ENCODE results near the gene S100PBP.
A peak's percentile ranks its signal among the peaks of the same experiment; 100 is the strongest.
"Not testable (repeated sequence)": the region's sequence is repeated elsewhere in the genome, so short reads cannot be mapped to it uniquely, and the experiment has no call there.

Gene S100PBP

DNA sequence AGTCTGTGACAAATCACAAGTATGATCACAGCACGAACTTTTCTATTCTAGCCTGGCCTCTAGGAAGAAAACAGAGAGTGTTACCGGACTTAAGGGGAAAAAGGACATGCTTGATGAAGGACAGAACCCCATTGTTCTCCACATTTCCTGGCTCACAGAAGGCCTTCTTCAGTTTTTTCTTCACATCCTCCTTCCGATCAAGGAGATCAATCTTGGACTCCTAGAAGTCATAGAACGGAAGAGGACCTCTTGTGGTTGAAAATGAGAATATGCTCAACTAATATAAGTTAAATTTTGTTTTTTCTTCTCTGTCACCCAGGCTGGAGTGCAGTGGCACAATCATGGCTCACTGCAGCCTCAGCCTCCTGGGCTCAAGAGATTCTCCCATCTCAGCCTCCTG lies 30.6 kb upstream of the S100PBP start:
- DNase-seq = peak; percentile 27

DNA sequence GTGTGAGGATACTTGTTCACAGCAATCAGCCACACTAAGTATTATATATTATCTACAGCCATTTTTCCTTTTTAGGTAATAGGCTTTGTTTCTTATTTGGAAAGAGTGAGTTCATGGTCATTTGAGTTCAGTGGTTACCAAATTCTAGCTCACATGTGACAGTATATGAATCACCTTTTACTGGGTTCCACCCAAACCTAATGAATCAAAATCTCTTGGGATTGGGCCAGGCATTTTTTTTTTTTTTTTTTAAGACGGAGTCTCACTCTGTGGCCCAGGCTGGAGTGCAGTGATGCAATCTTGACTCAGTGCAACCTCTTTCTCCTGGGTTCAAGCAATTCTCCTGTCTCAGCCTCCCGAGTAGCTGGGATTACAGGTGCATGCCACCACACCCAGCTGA lies 28.1 kb upstream of the S100PBP start:
- peak; percentile 12 for DNase-seq

DNA sequence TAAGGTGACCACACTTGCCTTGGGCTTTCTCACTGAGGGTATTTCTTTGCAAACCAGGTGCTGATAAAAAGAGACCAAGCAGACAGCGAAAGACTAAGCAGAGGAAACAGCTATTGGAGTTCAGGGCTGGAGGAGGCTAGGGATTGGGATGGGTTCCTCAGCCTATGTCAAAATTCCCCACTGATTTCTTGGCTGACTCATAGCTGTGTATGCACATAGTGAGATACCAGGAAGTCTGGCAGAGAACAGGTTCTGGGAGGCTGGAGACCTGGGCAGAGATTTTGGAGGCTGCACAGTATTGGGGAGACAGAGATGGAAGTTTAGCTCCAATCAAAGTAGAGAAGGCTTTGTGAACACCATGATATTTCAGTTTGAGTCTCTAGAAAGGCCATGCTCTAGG lies 25.6 kb upstream of the S100PBP start:
- no peak for DNase-seq

DNA sequence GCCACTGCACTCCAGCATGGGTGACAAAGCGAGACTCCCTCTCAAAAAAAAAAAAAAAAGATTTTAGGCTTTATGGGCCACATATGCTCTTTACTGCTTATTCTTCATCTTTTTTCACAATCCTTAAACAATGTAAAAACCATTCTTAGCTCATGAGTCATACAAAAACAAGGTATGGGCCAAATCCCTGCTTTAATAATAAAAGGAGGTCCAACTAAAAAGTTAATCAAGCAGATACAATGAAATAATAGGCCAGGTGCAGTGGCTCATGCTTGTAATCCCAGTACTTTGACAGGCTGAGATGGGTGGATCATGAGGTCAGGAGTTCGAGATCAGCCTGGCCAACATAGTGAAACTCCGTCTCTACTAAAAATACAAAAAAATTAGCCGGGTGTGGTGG lies 21.7 kb upstream of the S100PBP start:
- DNase-seq = not testable (repeated sequence)

DNA sequence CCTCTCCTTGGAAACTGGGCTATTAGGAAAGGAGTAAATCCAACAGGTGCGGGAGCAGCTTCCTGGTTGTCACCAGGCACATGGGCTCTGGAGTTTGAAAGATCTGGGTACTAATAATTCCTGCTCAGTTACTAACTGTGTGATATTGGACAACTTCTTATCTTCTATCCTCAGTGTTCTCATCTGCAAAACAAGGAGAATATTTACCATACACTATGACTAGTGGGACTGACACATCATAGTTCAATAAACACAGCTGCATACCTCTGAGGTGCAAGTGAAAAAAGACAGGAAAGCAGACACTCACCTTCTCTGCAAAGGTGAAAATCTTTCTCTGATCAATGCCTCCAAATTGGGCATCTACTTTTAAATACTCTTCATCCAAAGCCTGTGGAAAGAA lies 20.0 kb upstream of the S100PBP start:
- no peak for DNase-seq

DNA sequence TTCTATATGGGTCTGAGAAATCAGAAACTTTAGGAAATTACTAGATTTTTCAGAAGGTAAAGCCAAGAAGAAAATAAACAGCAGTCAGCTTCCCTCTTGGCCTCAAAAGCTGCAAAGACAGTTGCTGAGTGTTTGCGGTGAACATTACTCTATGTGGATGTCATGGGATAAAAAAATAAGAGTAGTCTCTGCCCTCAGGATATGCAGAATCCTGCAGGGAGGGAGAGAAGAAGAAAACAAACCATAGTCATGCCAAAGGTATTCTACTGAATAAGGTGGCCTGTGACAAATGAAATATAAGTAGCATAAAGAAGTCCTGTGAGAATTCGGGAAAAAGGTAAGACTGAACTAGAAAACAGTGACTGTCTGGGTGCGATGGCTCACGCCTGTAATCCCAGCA lies 19.3 kb upstream of the S100PBP start:
- no peak for DNase-seq

DNA sequence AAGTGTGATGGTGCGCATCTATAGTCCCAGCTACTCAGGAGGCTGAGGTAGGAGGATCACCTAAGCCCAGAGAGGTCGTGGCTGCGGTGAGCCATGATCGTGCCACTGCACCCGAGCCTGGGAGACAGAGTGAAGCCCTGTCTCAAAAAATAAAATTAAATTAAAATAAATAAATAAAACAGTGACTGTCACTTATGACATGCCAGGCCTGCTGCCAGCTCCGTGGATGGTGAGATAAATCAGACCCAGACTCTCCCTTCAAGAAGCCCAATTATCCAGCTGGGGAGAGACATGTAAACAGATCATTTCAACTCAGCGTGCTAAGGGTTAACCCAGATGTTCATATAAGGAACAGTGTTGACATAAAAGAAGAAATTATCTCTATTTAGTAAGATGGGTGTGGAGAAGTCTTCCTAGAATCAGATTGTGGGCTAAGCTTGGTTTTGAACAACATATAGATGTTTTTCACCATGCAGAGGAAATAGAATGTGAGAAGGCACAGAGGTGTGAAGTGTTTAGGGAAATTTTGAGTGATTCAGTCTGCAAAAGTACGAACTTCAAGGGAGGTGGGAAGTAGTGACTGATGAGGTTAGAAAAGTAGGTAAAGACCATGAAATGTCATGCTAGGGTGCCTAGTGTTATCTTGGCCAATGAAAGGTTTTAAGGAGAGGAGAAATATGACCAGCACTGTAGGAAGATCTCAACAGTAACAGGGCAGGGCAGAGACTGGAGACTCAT lies 18.6 kb upstream of the S100PBP start:
- peak; percentile 93 for DNase-seq

DNA sequence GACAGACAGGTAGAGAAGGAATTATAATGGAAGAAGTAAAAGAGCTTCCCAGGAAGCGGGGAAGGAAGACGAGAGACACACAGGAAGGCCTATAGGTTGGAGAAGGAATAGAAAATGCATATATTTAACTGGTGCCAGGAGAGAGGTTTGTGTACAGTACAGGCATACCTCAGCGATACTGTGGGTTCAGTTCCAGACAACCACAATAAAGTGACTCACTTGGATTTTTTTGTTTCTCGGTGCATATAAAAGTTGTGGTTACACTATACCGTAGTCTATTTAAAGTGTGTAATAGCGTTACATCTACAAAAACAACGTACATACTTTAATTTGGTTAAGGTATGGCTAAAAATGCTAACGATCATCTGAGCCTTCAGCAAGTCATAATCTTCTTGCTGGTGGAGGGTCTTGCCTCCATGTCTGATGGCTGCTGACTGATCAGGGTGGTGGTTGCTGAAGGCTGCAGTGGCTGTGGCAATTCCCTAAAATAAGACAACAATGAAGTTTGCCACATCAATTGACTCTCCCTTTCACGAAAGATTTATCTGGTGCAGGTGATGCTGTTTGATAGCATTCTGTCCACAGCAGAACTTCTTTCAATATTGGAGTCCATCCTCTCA lies 16.2 kb upstream of the S100PBP start:
- peak; percentile 91 for DNase-seq

DNA sequence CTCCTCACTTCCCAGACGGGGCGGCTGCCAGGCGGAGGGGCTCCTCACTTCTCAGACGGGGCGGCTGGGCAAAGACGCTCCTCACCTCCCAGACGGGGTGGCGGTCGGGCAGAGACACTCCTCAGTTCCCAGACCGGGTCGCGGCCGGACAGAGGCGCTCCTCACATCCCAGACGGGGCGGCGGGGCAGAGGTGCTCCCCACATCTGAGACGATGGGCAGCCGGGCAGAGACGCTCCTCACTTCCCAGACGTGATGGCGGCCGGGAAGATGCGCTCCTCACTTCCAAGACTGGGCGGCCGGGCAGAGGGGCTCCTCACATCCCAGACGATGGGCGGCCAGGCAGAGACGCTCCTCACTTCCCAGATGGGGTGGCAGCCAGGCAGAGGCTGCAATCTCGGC lies 13.0 kb upstream of the S100PBP start:
- DNase-seq = not testable (repeated sequence)

DNA sequence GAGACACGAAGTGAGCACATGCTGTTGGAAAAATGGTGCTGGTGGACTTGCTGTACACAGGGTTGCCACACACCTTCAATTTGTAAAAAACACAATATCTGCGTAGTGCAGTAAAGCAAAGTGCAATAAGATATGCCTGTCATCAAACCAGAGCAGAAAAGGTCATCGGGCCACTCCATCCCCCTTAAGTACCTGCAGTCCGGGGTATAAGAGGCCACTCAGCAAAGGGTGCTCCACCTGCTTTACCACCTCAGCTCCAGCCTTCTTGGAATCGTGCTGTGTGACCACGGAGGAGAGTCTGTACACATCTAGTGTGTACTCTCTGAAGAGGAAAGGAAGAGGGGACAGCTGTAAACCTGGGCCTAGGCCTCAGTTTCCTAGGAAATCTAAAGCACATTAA lies 11.2 kb upstream of the S100PBP start:
- no peak for DNase-seq

DNA sequence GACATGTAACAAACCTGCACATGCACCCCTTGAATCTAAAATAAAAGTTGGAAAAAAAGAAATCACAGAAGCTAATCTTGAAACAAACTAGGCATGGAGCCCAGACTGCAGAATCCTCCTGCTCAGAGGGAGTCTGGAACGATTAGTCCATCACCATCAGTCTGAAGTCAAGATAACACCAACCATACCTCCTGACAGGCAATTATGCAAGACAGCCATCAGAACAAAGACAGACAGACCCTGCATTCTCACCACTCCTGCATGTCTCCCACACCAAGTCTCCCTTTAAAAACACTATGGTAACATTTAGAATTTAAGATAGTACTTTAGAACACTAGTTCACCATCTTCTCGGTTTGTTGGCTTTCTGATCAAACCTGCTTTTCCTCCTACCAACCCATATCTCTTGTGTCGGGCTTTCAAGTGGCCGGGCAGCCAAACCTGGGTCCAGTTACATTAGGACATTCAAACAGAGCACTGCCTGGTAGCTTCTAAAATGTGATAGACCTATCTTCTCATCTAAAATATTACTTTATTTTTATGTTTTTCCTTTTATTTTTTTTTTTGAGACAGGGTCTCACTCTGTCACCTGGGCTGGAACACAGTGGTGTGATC lies 10.4 kb upstream of the S100PBP start:
- DNase-seq = no peak

DNA sequence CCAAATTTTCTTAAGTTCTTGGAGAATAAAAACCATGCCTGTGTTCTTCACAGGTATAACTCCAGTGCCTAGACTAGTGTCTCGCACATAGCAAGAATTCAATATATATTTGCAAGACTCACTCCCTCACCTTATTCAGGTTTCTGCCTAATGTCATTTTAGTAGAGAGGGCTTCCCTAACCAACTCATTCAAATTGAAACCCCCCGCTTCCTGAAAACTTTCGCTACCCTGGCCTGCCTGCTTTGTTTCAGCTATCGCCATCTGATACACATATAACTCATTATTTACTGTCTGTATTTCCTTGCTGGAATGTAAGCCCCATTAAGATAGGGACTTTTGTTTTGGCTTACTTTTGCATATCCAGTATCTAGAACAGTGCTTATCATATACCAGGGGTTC lies 8.9 kb upstream of the S100PBP start:
- DNase-seq = no peak

DNA sequence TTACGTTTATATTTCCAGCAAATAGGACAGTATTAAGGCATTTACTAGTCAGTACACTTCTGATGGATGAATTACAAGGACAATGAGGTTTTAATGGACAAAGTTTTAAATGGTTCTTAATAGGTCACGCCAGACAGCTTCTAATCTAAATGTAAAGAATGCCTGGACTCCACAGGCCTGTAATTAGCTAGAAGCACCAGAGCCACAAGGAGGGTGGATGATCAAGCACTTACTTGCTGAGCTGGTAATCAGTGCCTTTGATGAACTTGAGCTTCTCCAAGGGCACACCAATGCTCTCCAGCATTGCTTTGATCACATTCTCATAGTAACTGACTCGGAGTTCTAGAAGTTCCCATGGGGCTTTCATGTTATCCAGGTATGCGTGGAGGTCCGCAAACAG lies 7.1 kb upstream of the S100PBP start:
- no peak for DNase-seq

DNA sequence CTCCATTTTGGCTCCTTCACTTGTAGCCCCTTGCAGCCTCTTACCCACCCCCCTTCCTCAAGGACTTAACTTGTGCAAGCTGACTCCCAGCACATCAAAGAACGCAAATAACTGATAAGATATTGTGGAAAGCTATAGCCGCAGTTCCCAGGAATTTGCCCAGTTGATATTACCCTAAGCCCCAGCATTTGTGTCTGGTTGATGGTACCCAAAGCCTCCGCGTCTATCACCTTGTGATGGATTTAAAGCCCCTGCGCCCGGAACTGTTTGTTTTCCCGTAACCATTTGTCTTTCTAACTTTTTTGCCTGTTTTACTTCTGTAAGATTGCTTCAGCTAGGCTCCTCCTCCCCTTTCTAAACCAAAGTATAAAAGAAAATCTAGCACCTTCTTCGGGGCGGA lies 6.2 kb upstream of the S100PBP start:
- DNase-seq = no peak

DNA sequence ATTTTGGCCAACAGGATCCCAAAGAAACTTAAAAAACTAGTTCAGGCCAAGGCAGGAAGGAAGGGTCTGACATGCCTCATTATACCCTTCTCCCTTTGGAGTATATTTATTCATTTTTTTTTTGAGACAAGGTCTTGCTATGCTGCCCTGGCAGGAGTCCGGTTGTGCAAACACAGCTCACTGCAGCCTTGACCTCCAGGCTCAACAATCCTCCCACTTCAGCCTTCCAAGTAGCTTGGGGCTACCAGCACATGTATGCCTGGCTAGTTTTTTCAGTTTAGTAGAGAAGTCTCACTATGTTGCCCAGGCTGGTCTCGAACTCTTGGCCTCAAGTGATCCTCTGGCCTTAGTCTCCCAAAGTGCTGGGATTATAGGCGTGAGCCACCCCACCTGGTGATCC lies 5.5 kb upstream of the S100PBP start:
- no peak for DNase-seq

DNA sequence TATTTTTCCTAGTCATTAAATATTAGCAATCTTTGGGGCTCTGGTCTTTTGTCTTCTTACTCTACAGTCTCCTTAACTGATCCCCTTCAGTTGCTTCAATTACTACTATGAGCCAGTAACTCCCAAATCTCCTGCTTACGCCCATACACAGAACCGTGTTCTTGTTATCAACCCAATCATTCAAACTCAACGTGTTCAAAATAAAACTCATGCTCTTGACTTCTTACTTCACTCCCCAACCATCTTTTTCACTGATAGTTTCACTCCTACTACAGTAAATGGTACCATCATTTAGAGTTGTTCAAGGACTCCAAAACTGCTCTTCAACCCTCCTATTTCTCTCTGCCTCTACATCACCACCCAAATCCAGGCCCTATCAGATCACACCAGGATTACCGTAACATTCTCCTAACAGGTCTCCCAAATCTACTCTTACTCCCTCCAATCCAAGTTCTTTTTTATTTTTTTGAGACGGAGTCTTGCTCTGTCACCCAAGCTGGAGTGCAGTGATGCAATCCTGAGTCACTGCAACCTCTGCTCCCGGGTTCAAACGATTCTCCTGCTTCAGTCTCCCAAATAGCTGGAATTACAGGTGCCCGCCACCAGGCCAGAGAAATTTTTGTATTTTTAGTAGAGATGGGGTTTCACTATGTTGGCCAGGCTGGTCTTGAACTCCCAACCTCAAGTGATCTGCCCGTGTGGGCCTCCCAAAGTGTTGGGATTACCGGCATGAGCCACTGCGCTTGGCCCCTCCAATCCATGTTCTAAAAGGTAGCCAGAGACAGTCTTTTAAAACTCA lies 3.3 kb upstream of the S100PBP start:
- no peak for DNase-seq

DNA sequence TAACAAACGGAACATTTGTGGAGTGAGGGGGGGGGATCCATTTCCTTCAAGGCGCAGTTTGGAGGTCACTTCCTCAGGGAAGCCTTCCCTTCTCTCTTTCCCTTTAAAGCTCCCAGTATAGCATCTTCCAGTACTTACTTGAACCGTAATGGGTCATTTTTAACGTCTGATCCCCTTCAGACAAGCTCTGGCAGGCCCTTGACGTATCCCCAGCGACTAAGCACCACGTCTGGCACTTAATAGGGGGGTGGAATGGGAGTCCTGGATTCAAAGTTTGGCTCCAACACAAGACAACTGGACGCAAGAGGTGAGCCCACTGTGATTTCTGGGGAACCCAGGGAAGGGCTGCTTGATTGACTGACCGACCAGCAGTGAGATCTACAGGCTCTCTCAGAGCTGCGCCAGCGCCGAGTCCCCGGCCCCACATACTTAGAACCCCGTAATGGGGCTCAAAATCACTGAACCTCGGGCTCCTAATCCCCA lies 736 bp upstream of the S100PBP start:
- DNase-seq = no peak

DNA sequence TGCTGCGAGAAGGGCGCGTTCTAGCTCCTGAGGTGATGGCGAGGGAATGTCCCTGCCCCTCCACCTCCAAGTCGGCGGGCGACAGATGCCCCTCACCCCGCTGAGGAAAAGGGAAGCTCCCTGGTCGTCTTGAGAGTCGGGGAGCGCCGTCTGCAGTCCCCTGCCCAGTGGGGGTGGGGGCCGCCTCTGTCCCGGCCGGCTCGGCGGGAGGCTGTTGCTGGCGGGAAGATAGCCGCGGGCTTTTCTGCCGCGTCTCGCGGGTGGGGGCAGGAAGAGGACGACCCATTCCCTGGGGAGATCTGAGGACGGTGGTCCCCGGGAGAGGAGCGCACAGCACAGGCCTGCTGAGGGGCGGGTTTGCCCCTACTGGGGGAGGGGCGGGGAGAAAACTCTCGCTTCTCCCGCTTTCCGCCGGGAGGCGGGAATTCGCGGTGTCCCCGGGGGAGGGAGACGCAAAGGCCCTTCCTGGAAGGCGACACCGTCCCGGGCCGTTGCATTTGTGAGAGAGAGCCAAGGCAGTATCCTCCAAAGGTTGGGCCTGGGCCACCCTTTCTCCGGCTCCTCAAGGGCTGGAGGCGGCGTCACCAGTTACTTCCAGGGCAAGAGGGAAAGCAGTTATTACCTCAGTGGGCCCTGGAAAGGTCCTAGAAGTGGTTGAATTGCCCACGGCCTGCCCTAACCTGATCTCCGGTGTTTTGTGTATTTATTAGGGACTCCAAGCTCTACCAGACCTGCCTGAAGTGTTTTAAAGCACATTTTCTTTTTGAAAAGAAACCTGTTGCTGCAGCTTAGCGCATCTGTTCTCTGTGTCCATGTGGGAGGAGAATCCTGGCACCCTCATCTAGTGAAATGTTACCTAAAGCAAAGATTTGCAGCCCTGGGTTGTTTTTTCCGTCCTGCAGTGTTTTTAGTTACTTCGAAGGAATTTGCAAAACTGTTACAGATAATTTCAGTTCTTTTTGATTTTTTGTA lies 648 bp downstream of the S100PBP start:
- no peak for DNase-seq

DNA sequence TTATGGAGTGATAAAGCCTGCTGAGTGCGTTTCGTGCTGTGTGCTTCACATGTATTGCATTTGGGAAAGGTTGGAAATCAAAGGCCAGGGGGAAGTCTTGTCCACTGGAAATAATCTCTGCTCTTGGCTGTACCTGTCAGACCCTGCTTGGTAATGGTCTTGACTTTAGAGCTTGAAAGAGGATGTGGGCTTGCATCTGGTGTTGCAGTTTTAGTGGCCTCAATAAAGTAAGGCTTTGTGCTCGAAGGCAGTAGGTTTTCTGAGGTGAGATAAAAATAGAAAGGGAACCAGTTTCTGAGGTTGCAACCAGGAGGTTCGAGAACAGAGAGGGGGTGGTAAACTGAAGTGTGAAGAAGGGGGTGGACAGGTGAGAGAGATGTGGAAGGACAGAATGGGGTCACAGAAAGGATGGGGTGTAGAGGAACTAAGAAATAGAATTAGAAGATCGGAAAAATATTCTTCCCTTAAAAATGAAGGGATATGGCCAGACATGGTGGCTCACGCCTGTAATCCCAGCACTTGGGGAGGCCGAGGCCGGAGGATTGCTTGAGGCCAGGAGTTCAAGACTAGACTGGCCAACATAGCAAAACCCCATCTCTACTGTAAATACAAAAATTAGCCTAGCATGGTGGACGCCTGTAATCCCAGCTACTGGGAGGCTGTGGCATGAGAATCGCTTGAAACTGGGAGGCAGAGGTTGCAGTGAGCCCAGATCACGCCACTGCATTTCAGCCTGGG lies 1.5 kb downstream of the S100PBP start:
- peak; percentile 35 for DNase-seq

DNA sequence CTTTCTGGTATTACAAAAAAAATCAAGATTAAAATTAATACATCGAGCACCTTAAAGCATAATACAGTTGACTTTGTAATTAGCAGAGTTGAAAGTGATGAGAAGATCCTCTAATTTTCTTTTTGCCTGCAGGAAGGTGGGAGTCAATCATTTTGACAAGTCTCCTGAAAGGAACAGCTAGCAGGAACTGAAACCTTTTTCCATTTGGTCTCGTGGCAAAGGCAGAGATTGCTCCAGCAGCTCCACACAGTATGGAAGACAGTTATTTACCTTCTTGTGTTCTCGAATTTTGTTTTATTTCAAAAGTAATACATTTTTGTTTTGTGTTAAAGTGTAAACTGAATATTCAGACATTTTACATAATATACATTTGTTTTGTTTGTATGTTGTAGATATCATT lies 7.7 kb downstream of the S100PBP start:
- DNase-seq = no peak

DNA sequence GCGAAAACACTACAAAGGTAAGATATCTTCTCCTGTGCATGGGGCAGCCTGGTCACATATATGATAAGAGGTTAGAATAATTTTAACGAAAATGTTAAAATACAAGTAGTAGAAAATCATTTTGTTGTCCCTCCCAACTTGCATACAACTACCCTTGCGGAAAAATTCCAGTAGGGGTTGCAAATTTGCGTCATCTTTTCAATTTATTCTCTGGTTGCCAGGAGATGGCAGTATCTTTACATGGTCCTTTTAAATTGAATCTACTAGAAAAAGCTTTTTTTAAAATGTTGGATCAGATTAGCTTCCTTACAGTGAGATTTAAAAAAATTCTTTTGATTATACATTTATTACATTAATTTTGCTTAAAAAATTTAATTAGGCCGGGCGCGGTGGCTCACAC lies 10.9 kb downstream of the S100PBP start:
- no peak for DNase-seq
